ENCODE data around the gene CCDC24. TPM values are rescaled to one million over a fixed set of nuclear protein-coding genes. Genes with fewer than 3 reads are reported as not detected.

Gene CCDC24
- total RNA-seq, 1 donor from 2014 or later: 39.9 TPM

- DNase-seq (ENCODE audit: low spot score): no peak
These were observed 49.0 kb downstream of the CCDC24 start for GRCh38 chr1:44040418-44040817.

- no peak for DNase-seq (ENCODE audit: low spot score)
These were observed 49.4 kb downstream of the CCDC24 start for GRCh38 chr1:44040846-44041245.

- no peak for DNase-seq (ENCODE audit: low spot score)
These were observed 52.0 kb downstream of the CCDC24 start for GRCh38 chr1:44043176-44044070.

- no peak for DNase-seq (ENCODE audit: low spot score)
These were observed 52.8 kb downstream of the CCDC24 start for GRCh38 chr1:44044071-44044801.

GRCh38 chr1:44045064-44045463, 53.7 kb downstream of the CCDC24 start:
- DNase-seq (ENCODE audit: low spot score): no peak

Other genes starting within 250 kb of the CCDC24 start
- gene ARTN, start 57.8 kb upstream of the CCDC24 start, total RNA-seq: 2.1 TPM
- 40.3 TPM for gene IPO13, start 44.6 kb upstream of the CCDC24 start, total RNA-seq
- 16.6 TPM for gene DPH2, start 21.6 kb upstream of the CCDC24 start, total RNA-seq
- gene ATP6V0B, start 16.6 kb upstream of the CCDC24 start, total RNA-seq: 138 TPM
- gene B4GALT2, start 12.4 kb upstream of the CCDC24 start, total RNA-seq: 23.4 TPM
- gene SLC6A9, start 39.9 kb downstream of the CCDC24 start, total RNA-seq: 5.6 TPM
- gene KLF17, start 127.2 kb downstream of the CCDC24 start, total RNA-seq: not detected
- 0.06 TPM for gene KLF18, start 150.0 kb downstream of the CCDC24 start, total RNA-seq
- 45.8 TPM for gene DMAP1, start 221.9 kb downstream of the CCDC24 start, total RNA-seq